CD4-positive, alpha-beta T cell treated with Interleukin-6 for 4 hours (primary cell): Measurements from ENCODE around the gene FAM83B.

Experiments
- DNase-seq: peaks from one replicate; pipeline ENCODE4 v3.0.0-alpha.2; 2020; ENCODE audit warnings: mixed read lengths

FAM83B gene

DNA sequence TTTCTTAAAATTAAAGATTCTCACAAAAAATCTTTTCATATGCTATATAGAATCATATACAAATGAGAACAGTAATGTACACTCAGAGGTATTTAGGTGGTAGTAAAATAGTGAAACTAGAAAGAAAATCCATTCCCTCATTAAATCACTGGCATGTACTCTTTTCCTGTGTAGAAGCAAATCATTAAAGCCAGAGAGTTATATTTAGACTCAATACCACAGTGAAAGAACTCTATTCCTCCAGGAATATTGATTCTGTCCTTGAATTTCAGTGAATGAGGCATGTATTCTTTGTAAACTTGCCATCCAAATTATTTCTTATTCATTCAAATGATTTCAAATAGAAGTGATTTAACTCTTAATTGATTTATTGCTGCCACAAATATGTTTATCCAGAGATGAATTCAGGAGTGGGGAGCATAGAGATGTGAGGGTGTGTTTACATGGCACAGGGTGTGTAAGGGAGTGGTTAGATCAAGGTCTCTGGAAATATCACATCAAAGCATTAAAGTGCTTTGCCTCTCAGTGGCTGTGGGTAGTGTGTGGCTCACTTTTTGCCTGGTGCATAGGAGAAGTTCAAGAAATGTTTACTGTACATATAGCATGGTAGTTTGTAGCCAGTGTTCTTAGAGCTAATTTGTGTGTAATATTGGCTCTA, 141.2 kb downstream of the FAM83B start:
- DNase-seq, result no peak

GRCh38 chr6:54988576-54988975, 142.0 kb downstream of the FAM83B start:
- DNase-seq, result no peak

- no peak for DNase-seq
Measured at GRCh38 chr6:54990001-54990400, 143.4 kb downstream of the FAM83B start.
